ENCODE measurements around the gene DUS3L. TPM values are rescaled to one million over a fixed set of nuclear protein-coding genes. Genes with fewer than 3 reads are reported as not detected.
"Not testable (repeated sequence)": the region's sequence is repeated elsewhere in the genome, so short reads cannot be mapped to it uniquely, and the experiment has no call there.

DUS3L gene
- polyA plus RNA-seq, 3 donors from 2014 or later, result 21.2 to 42.5 (median 33.4) TPM

GRCh38 chr19:5753743-5754142, 37.2 kb downstream of the DUS3L start:
- no peaks in the 10 kb centered on the region for H3K4me1 Mint-ChIP-seq
- H3K36me3 Mint-ChIP-seq, result no peaks in the 10 kb centered on the region
- no peak for DNase-seq
- H3K9me3 Mint-ChIP-seq, result no peaks in the 10 kb centered on the region
- no peak overlapping the region for H3K27ac Mint-ChIP-seq
- peaks cover 1 to 8% (median 5%) of the 10 kb centered on the region in 3 donors for H3K27me3 Mint-ChIP-seq (ENCODE audit: low read depth in 3 of 3)
- H3K4me3 Mint-ChIP-seq, result no peak overlapping the region

GRCh38 chr19:5751709-5752108, 39.3 kb downstream of the DUS3L start:
- no peak for DNase-seq
- Mint-ChIP-seq H3K27ac (no peak overlapping the region), H3K9me3 (no peaks in the 10 kb centered on the region), H3K27me3 (ENCODE audit: low read depth in 3 of 3) (peaks cover 1 to 8% (median 5%) of the 10 kb centered on the region in 3 donors), H3K4me1 (no peaks in the 10 kb centered on the region), H3K4me3 (no peak overlapping the region), H3K36me3 (no peaks in the 10 kb centered on the region)

- H3K4me3 Mint-ChIP-seq, result no peak overlapping the region
- no peak for DNase-seq
- no peaks in the 10 kb centered on the region for H3K9me3 Mint-ChIP-seq
- H3K27me3 Mint-ChIP-seq (ENCODE audit: low read depth in 3 of 3), result peaks cover 1 to 7% (median 5%) of the 10 kb centered on the region in 3 donors
- H3K27ac Mint-ChIP-seq, result no peak overlapping the region
- no peaks in the 10 kb centered on the region for H3K4me1 Mint-ChIP-seq
- H3K36me3 Mint-ChIP-seq, result no peaks in the 10 kb centered on the region
Measured at GRCh38 chr19:5749505-5749904, 41.5 kb downstream of the DUS3L start.

GRCh38 chr19:5748920-5749319, 42.0 kb downstream of the DUS3L start:
- H3K4me3 Mint-ChIP-seq; DNase-seq; H3K9me3 Mint-ChIP-seq; H3K27me3 Mint-ChIP-seq (ENCODE audit: low read depth in 3 of 3); H3K27ac Mint-ChIP-seq; H3K36me3 Mint-ChIP-seq; H3K4me1 Mint-ChIP-seq: not testable (repeated sequence)

- not testable (repeated sequence) for H3K4me1 Mint-ChIP-seq, H3K27ac Mint-ChIP-seq, H3K36me3 Mint-ChIP-seq, H3K9me3 Mint-ChIP-seq, DNase-seq, H3K4me3 Mint-ChIP-seq
- peaks cover 2 to 12% (median 6%) of the 10 kb centered on the region in 3 donors for H3K27me3 Mint-ChIP-seq (ENCODE audit: low read depth in 3 of 3)
Measured at GRCh38 chr19:5744999-5745398, 46.0 kb downstream of the DUS3L start.

- no peaks in the 10 kb centered on the region for H3K9me3 Mint-ChIP-seq
- H3K36me3 Mint-ChIP-seq, result no peaks in the 10 kb centered on the region
- H3K27me3 Mint-ChIP-seq (ENCODE audit: low read depth in 3 of 3), result peaks cover 2 to 7% (median 6%) of the 10 kb centered on the region in 3 donors
- no peak overlapping the region for H3K4me3 Mint-ChIP-seq
- no peak overlapping the region for H3K27ac Mint-ChIP-seq
- no peaks in the 10 kb centered on the region for H3K4me1 Mint-ChIP-seq
- DNase-seq, result no peak
Measured at GRCh38 chr19:5743630-5744029, 47.3 kb downstream of the DUS3L start.

- DNase-seq, result no peak
- no peaks in the 10 kb centered on the region for H3K36me3 Mint-ChIP-seq
- H3K4me3 Mint-ChIP-seq, result no peak overlapping the region
- peaks cover 2 to 7% (median 6%) of the 10 kb centered on the region in 3 donors for H3K27me3 Mint-ChIP-seq (ENCODE audit: low read depth in 3 of 3)
- no peaks in the 10 kb centered on the region for H3K9me3 Mint-ChIP-seq
- no peak overlapping the region for H3K27ac Mint-ChIP-seq
- H3K4me1 Mint-ChIP-seq, result no peaks in the 10 kb centered on the region
Measured at GRCh38 chr19:5742051-5742450, 48.9 kb downstream of the DUS3L start.

- no peaks in the 10 kb centered on the region for H3K4me1 Mint-ChIP-seq
- DNase-seq, result no peak
- no peaks in the 10 kb centered on the region for H3K9me3 Mint-ChIP-seq
- no peak overlapping the region for H3K4me3 Mint-ChIP-seq
- no peak overlapping the region for H3K27ac Mint-ChIP-seq
- H3K27me3 Mint-ChIP-seq (ENCODE audit: low read depth in 3 of 3), result peaks cover 0 to 2% (median 2%) of the 10 kb centered on the region in 3 donors
- H3K36me3 Mint-ChIP-seq, result no peaks in the 10 kb centered on the region
Measured at GRCh38 chr19:5738423-5738822, 52.5 kb downstream of the DUS3L start.

Other genes starting within 250 kb of the DUS3L start
- under 1 TPM in 1 of 3 donors, not detected in 2; 0.06 TPM for gene TINCR, start 223.2 kb downstream of the DUS3L start, polyA plus RNA-seq
- gene SAFB2, start 168.4 kb downstream of the DUS3L start, polyA plus RNA-seq, result 10 to 100 TPM; 12.8 to 43.4 (median 19.6) TPM
- gene SAFB, start 168.1 kb downstream of the DUS3L start, polyA plus RNA-seq, result 100 to 1,000 TPM in 1 of 3 donors, 10 to 100 TPM in 1, 1 to 10 TPM in 1; 6.4 to 103 (median 29.6) TPM
- 100 to 1,000 TPM in 1 of 3 donors, 10 to 100 TPM in 2; 85.1 to 134 (median 98.2) TPM for gene MICOS13, start 110.6 kb downstream of the DUS3L start, polyA plus RNA-seq
- 1 to 10 TPM; 2.0 to 3.1 (median 2.5) TPM for gene HSD11B1L, start 110.1 kb downstream of the DUS3L start, polyA plus RNA-seq
- gene RPL36, start 100.9 kb downstream of the DUS3L start, polyA plus RNA-seq, result 1,000 to 10,000 TPM in 1 of 3 donors, 100 to 1,000 TPM in 2; 550 to 1,524 (median 935) TPM
- gene LONP1, start 71.0 kb downstream of the DUS3L start, polyA plus RNA-seq, result 10 to 100 TPM in 2 of 3 donors, 1 to 10 TPM in 1; 8.4 to 24.2 (median 11.3) TPM
- not detected for gene CATSPERD, start 70.5 kb downstream of the DUS3L start, polyA plus RNA-seq
- gene PRR22, start 6.4 kb downstream of the DUS3L start, polyA plus RNA-seq, result not detected
- gene NRTN, start 13.9 kb upstream of the DUS3L start, polyA plus RNA-seq, result under 1 TPM in 1 of 3 donors, not detected in 2; 0.56 TPM
- not detected for gene FUT6, start 48.5 kb upstream of the DUS3L start, polyA plus RNA-seq
- gene FUT3, start 60.3 kb upstream of the DUS3L start, polyA plus RNA-seq, result not detected
- not detected for gene FUT5, start 79.4 kb upstream of the DUS3L start, polyA plus RNA-seq
- gene NDUFA11, start 112.6 kb upstream of the DUS3L start, polyA plus RNA-seq, result 100 to 1,000 TPM; 329 to 666 (median 378) TPM
- 1 to 10 TPM; 2.2 to 6.5 (median 5.2) TPM for gene VMAC, start 113.7 kb upstream of the DUS3L start, polyA plus RNA-seq
- gene CAPS, start 123.1 kb upstream of the DUS3L start, polyA plus RNA-seq, result 1 to 10 TPM in 2 of 3 donors, under 1 TPM in 1; 0.32 to 4.1 (median 2.2) TPM
- 10 to 100 TPM in 1 of 3 donors, 1 to 10 TPM in 2; 3.2 to 14.5 (median 4.4) TPM for gene RANBP3, start 187.0 kb upstream of the DUS3L start, polyA plus RNA-seq

Measured in immature natural killer cell (primary cell).